ENCODE measurements around the gene EVC2.

The EVC2 gene

GRCh38 chr4:5553801-5554200 lies 154.6 kb downstream of the EVC2 start:
- TF ChIP-seq, protein P1, sequence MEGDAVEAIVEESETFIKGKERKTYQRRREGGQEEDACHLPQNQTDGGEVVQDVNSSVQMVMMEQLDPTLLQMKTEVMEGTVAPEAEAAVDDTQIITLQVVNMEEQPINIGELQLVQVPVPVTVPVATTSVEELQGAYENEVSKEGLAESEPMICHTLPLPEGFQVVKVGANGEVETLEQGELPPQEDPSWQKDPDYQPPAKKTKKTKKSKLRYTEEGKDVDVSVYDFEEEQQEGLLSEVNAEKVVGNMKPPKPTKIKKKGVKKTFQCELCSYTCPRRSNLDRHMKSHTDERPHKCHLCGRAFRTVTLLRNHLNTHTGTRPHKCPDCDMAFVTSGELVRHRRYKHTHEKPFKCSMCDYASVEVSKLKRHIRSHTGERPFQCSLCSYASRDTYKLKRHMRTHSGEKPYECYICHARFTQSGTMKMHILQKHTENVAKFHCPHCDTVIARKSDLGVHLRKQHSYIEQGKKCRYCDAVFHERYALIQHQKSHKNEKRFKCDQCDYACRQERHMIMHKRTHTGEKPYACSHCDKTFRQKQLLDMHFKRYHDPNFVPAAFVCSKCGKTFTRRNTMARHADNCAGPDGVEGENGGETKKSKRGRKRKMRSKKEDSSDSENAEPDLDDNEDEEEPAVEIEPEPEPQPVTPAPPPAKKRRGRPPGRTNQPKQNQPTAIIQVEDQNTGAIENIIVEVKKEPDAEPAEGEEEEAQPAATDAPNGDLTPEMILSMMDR (IDR thresholded peaks at IDR 0.05; ENCODE audit: low read depth, low read length, missing control alignments) = no peak
- no peak for DNase-seq (ENCODE audit: low read depth)
- H3K4me3 ChIP-seq (ENCODE audit: low read depth, low read length) = no peak overlapping the region

GRCh38 chr4:5552451-5552850 lies 155.9 kb downstream of the EVC2 start:
- no peak for DNase-seq (ENCODE audit: low read depth)
- TF ChIP-seq, protein P1 (IDR thresholded peaks at IDR 0.05; ENCODE audit: low read depth, low read length, missing control alignments) = no peak
- no peak overlapping the region for H3K4me3 ChIP-seq (ENCODE audit: low read depth, low read length)

GRCh38 chr4:5547651-5548249 lies 160.6 kb downstream of the EVC2 start:
- H3K4me3 ChIP-seq (ENCODE audit: low read depth, low read length) = no peak overlapping the region
- DNase-seq (ENCODE audit: low read depth) = no peak
- TF ChIP-seq, protein P1 (IDR thresholded peaks at IDR 0.05; ENCODE audit: low read depth, low read length, missing control alignments) = no peak

- DNase-seq (ENCODE audit: low read depth) = no peak
- H3K4me3 ChIP-seq (ENCODE audit: low read depth, low read length) = no peak overlapping the region
- TF ChIP-seq, protein P1 (IDR thresholded peaks at IDR 0.05; ENCODE audit: low read depth, low read length, missing control alignments) = no peak
Measured at GRCh38 chr4:5545271-5545670, 163.1 kb downstream of the EVC2 start.

- H3K4me3 ChIP-seq (ENCODE audit: low read depth, low read length) = no peak overlapping the region
- no peak for DNase-seq (ENCODE audit: low read depth)
- TF ChIP-seq, protein P1 (IDR thresholded peaks at IDR 0.05; ENCODE audit: low read depth, low read length, missing control alignments) = no peak
Measured at GRCh38 chr4:5544762-5545161, 163.6 kb downstream of the EVC2 start.

DNA sequence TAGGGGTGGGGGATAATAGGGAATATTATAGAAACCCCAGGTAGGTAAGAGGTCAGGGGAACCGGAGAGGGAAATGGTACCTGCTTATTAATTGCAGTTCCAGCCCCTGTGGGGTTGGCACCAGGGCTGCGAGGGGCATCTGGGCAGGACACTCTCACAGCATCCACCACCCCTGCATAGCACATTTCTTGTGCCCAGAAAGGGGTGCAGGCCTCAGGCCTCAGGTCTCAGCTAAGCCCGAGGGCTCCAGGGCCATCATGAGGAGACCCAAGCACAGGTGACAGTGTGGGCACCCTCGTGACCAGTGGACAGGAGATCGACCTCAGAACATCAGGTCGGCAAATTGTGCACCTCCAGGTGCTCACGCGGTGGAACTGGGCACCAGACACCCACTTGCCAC lies 164.7 kb downstream of the EVC2 start:
- no peak overlapping the region for H3K4me3 ChIP-seq (ENCODE audit: low read depth, low read length)
- TF ChIP-seq, protein P1 (IDR thresholded peaks at IDR 0.05; ENCODE audit: low read depth, low read length, missing control alignments) = no peak
- DNase-seq (ENCODE audit: low read depth) = no peak

GRCh38 chr4:5541169-5541568 lies 167.2 kb downstream of the EVC2 start:
- TF ChIP-seq, protein P1 (IDR thresholded peaks at IDR 0.05; ENCODE audit: low read depth, low read length, missing control alignments) = no peak
- no peak overlapping the region for H3K4me3 ChIP-seq (ENCODE audit: low read depth, low read length)
- DNase-seq (ENCODE audit: low read depth) = no peak
